IPS-NIHi7 (cell line): ENCODE results near the gene SCLT1.

Experiments used
- DNase-seq: peaks from one replicate; pipeline ENCODE4 v3.0.0; 2012; ENCODE audit warnings: mixed read lengths; ENCODE audit errors: extremely low spot score

SCLT1 gene

DNA sequence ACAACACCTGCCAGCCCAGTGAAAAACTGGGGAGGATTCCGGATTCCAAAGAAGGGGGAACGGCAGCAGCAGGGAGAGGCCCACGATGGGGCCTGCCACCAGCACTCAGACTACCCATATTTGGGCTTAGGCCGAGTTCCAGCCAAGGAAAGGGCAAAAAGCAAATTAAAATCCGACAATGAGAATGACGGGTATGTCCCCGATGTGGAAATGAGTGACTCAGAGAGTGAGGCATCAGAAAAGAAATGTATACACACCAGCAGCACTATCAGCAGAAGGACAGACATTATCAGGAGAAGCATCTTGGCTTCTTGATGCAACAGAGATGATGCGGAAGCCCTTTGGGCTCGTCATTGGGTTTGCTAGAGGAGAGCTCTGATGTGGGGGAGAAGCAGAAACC lies 221.4 kb downstream of the SCLT1 start:
- no peak for DNase-seq

GRCh38 chr4:128869776-128870509 lies 223.4 kb downstream of the SCLT1 start:
- no peak for DNase-seq

GRCh38 chr4:128868758-128869157 lies 224.6 kb downstream of the SCLT1 start:
- no peak for DNase-seq

DNA sequence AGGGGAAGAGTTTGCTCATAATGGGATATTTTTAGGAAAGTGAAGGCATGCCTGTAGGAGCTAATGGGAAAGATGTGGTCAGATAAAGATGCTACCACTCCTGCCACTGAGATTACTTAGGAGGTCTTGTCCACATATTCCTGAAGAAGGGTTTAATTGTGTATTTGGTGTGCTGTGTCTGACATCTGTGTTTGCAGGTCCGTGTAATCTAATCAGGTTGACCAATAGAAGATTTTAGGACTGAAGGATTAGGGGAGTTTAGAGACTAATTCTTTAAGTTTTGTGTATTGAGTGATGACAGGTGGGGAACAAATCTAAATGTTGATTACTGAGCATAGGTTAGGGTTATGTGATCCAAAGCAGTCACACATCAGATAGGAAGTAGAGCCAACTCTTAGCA lies 226.6 kb downstream of the SCLT1 start:
- DNase-seq = no peak

- DNase-seq = no peak
These were observed 227.1 kb downstream of the SCLT1 start for GRCh38 chr4:128866269-128866668.

- no peak for DNase-seq
These were observed 228.2 kb downstream of the SCLT1 start for GRCh38 chr4:128865132-128865531.

DNA sequence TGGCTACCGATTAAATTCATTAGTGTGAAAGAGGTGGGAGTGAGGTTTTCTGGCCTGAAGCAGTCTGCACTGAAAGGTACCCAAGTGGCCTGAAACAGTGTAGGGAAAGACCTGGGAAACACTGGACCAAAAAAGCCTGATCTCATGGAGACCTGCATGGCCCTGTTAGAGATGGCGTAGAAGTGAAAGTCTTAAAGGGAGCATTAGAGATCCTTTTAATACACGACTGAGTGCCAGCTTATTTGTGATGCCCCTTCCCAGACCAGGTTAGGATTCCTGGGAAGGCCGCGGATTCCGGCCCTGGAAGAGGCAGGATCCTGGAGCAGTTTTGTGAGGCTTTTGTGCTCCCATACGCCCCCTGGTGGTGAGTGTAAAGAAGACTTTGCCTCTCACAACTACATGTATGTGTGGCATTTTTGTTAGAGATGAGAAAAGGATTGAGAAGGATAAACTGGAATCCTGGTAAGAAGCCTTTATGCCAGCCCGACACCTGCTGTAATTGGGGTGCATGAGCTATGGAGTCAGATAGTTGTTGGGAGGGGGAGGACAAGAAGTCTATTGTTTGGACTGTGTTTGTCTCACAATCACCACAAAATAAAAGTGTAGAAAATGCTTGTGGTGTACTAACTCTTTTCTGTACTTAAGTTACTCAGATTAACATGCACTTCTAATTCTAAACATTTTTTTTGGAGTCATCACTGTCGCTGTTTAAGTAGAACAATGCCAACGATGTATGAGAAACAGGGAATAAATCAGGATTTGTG lies 229.8 kb downstream of the SCLT1 start:
- peak; percentile 85 for DNase-seq

- DNase-seq = peak; percentile 30
These were observed 230.6 kb downstream of the SCLT1 start for GRCh38 chr4:128862608-128863311.

DNA sequence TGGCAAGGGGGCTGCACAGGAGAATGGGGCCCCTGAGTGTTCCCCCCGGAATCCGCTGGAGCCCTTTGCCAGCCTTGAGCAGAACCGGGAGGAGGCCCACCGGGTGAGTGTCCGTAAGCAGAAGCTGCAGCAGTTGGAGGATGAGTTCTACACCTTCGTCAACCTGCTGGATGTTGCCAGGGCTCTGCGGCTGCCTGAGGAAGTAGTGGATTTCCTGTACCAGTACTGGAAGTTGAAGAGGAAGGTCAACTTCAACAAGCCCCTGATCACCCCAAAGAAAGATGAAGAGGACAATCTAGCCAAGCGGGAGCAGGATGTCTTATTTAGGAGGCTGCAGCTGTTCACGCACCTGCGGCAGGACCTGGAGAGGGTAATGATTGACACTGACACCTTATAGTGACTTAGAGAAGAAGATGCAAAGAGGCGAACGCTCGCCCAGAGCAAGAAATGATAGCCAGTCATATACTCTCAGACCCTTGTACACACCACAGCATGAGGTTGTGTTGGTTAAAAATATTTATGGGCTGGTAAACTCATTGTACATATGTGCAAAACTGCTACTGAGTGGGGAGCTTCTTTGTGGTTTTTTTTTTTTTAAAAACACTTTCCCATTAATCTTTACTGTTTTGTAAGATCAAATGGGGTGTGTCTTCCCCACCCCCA lies 231.4 kb downstream of the SCLT1 start:
- no peak for DNase-seq

- no peak for DNase-seq
These were observed 233.3 kb downstream of the SCLT1 start for GRCh38 chr4:128859887-128860677.

GRCh38 chr4:128858879-128859671 lies 234.3 kb downstream of the SCLT1 start:
- DNase-seq = no peak

DNA sequence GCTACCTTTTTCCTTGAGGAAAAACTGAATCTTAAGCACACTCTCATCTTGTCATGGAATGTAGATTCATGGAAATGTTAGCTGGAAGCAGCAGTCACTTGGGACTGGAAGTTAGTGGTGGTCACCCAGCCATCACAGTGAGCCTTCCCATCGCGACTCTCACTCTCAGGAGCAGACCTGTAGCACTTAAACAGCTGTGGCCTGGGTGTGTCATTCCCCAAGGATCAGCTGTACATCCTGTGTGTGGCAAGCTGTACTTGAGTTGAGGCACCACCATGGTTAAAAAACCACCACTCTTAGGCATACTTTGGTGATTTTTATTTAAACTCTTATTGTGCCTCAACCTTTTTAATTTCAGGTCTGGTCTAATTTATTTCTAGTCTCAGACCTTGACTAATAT lies 237.1 kb downstream of the SCLT1 start:
- DNase-seq = no peak

DNA sequence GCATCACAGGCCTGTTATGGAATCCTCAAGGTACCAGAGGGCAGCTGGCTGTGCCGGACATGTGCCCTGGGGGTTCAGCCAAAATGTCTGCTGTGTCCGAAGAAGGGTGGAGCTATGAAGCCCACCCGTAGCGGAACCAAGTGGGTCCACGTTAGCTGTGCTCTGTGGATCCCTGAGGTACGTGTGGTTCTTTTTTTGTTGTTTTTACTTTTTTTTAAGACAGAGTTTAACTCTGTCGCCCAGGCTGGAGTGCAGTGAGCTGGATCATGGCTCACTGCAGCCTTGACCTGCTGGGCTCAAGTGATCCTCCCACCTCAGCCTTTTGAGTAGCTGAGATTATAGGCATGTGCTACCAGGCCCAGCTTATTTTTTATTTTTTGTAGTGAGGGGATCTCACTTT lies 237.7 kb downstream of the SCLT1 start:
- DNase-seq = no peak

DNA sequence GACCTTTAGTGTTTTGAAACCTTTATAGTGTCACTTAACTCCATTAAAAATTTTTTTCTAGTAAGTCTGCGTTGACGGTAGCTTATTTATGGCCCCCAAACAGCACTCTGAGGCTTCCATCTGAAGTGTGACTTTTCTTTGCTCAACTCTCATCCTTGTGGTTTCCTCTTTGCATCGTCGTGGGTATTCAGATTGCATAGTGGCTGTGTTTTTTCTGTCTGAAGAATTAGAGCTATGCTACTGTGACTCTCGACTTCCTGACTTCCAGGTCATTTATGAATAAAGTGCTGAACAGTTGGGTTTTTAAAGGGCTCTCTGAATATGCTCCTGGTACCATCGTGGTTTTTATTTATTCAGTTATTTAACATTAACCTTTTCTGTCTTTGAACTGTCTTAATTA lies 238.9 kb downstream of the SCLT1 start:
- no peak for DNase-seq

- no peak for DNase-seq
These were observed 239.6 kb downstream of the SCLT1 start for GRCh38 chr4:128853741-128854140.

DNA sequence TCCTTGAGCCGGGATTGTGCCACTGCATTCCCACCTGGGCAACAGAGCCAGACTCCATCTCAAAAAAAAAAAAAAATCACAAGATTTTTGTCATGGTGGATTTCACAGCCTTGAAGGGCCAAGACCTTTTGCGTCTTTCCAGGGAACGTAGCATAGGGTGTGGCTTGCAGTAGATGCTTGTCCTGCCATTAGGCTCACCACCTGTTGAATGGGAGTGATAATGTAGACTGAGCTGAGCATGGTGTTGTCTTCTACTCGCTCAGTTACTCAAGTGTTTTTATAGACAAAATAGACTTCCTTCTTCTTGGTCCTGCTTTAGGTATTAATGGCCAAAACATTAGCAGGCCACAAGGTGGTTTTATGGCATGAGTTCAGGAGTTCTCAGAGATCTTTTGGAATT lies 243.1 kb downstream of the SCLT1 start:
- DNase-seq = no peak

DNA sequence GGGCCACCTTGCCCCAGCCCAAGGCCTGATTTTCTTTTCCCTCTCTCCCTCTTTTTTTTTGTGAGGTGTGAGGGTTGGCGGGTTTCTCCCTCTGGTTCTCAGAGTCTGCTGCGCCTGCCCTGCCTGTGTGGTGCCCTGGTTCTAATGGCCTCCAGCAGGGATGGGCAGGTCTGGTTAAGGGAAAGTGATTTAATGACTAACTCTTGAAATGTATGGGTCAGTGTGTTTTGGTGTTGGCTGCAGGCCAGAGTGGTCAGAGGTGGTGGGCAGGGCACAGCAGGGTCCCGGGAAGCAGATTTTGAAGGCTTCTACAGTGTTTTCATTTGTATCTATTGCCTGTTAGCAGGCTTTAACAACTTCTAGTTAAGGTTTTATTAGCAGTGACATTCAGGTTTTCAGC lies 244.9 kb downstream of the SCLT1 start:
- DNase-seq = no peak

DNA sequence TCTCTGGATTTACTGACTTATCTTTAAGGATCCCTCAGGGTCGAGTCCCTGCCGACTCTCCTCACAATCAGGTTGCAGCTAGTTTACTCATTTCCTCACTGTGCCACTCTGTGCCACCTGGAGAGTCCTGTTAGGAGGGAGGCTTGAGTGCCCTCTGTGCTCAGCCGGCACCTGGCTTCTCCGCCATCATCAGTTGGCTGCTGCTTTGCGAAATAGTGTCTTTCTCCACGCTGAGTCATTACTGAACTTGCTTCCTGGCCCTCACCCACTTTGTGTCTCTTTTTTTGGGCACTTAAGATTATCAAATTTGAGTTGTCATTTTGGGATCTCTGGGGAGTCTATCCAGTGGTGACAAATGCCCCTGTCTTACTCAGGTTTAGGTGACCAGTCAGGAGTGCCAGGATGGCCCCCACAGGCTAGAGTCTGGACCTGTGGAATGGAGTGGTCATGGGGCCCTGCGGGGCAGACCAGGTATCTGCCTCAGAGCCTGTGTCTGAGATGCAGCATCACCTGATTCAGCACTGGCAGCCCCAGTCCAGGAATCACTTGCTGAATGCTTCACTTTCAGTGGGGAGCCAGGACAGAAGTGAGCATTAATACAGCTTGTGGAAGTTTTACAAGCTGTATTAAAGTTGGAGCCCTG lies 246.1 kb downstream of the SCLT1 start:
- DNase-seq = no peak

DNA sequence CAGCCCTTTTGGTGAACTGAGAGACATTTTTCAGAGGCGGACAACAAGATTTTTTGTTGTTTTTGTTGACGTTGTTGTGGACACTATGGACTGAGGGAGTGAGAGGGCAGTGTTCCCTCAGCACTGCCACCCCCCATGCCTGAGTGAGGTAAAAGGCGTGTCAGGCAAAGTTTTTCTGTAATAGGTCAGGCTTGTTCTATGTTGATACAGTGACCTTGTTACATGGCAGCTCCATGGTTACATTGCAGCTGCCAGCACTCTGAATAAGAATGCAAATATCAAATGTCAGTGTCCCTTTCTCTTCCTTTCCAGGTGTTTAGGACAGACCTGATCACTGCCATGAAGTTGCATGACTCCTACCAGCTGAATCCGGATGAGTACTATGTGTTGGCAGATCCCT lies 247.3 kb downstream of the SCLT1 start:
- DNase-seq = no peak

GRCh38 chr4:128844931-128845330 lies 248.4 kb downstream of the SCLT1 start:
- DNase-seq = no peak
